ENCODE results near the gene DVL3. TPM values are rescaled to one million over a fixed set of nuclear protein-coding genes. Genes with fewer than 3 reads are reported as not detected.

DVL3 gene
- total and polyA plus RNA-seq, 10 of the 15 experiments (the other 5 are each of a cell fraction or from before 2014, with no cell fraction given) = 2.2 to 39.7 (median 14.5) TPM

DNA sequence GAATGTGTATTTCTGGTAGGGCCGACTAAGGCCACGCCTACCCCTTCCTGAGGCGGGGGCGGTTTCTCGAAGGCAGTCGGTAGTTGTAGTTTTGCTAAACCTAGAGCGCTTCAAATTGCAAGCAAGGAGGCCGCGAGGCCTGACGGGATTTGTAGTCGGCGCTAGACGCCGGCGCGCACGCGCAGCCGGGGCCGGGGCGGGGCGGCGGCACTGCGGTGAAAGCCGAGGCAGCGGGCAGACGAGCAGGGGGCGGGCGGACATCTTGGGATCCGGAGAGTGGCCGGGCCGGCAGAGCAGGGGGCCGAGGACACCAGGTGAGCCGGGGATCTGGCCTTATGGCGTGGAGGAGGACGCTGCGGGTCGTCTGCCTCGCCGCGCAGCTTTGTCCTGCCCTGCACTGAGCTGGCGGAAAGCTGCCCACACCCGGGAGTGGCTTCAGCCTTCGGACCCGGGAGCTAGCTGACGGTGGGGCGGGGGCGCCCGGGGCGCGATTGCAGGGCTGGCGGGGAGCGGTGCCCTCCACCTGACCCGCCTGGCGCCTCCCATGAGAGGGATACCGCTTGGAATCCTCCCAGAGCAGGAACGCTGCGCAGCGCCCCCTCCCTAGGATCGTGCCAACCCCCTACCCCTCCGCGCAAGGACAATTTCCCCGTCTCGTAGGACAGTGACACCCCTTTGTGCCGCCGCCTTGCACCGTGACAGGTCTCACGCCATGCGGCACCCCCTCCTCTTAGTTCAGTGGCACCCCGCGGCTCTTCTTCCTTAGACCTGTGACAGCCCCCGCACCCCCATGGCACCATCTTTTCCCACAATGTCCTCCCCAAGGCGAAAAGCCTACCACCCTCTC, 19.7 kb downstream of the DVL3 start, which contains the start of gene AP2M1 (continued):
- TF ChIP-seq RUNX3 (IDR thresholded peaks at IDR 0.05; ENCODE audit: low read length) = peak; percentile 52
- TF ChIP-seq PAX5 (IDR thresholded peaks at IDR 0.05; ENCODE audit: borderline replicate concordance, low read depth, low read length) = no peak
- TF ChIP-seq ETV6 (conservative IDR thresholded peaks at IDR 0.05 in 1 of 2, IDR thresholded peaks at IDR 0.05 in 1 of 2; ENCODE audit: borderline replicate concordance in 1 of 2, low read depth in 1 of 2) = no peak
- TF ChIP-seq GATAD2B (conservative IDR thresholded peaks at IDR 0.05; ENCODE audit: low read depth) = peak; percentile 88
- no peak for TF ChIP-seq MXI1 (IDR thresholded peaks at IDR 0.05; ENCODE audit: low read depth, low read length)
- TF ChIP-seq ATF7 (IDR thresholded peaks at IDR 0.05; ENCODE audit: low read depth) = 0 out of 2 replicates have a peak, but pooled peaks have one; percentile 29
- no peak for TF ChIP-seq NFYB (IDR thresholded peaks at IDR 0.05; ENCODE audit: insufficient read depth, low read depth, low read length)
- peak in 1 of 2 experiments; percentile 47; a peak in 3 of 4 replicates for TF ChIP-seq BHLHE40 (IDR thresholded peaks at IDR 0.05; ENCODE audit: borderline replicate concordance in 1 of 2, low read depth in 2 of 2, low read length in 1 of 2)
- TF ChIP-seq MTA3 (IDR thresholded peaks at IDR 0.05; ENCODE audit: borderline replicate concordance, low read length) = no peak
- peak; percentile 88 for TF ChIP-seq NRF1 (conservative IDR thresholded peaks at IDR 0.05; ENCODE audit: low read depth, low read length)
- TF ChIP-seq TAF1 (IDR thresholded peaks at IDR 0.05; ENCODE audit: borderline replicate concordance, low read depth, low read length) = peak; percentile 67; the same call in 1 of the 2 replicates
- TF ChIP-seq ZBTB40 (IDR thresholded peaks at IDR 0.05; ENCODE audit: borderline replicate concordance) = peak; percentile 76; the same call in 1 of the 2 replicates
- peak; percentile 88 for TF ChIP-seq LARP7 (IDR thresholded peaks at IDR 0.05)
- TF ChIP-seq SUPT20H (IDR thresholded peaks at IDR 0.05; ENCODE audit: borderline replicate concordance, control insufficient read depth, low read depth, low read length) = no peak
- peak; percentile 88 for TF ChIP-seq NKRF (conservative IDR thresholded peaks at IDR 0.05)
- 0 out of 4 replicates have a peak, but pooled peaks of 1 of the 2 experiments have one; percentile 14 for TF ChIP-seq IKZF2 (IDR thresholded peaks at IDR 0.05)
- TF ChIP-seq CTCF (IDR thresholded peaks at IDR 0.05 in 2 of 3, conservative IDR thresholded peaks at IDR 0.05 in 1 of 3; ENCODE audit: control insufficient read depth in 2 of 3, extremely low read depth in 1 of 3, insufficient read depth in 1 of 3, low read depth in 3 of 3, low read length in 3 of 3) = 0 out of 6 replicates have a peak, but pooled peaks of 1 of the 3 experiments have one; percentile 5
- peak; percentile 48 to 99 for TF ChIP-seq EGR1 (IDR thresholded peaks at IDR 0.05; ENCODE audit: borderline replicate concordance in 1 of 2, low read depth in 2 of 2, low read length in 2 of 2)
- peak; percentile 98 for TF ChIP-seq SIX5 (IDR thresholded peaks at IDR 0.05; ENCODE audit: low read depth, low read length, severe bottlenecking)
- TF ChIP-seq PML (IDR thresholded peaks at IDR 0.05; ENCODE audit: low read length) = 0 out of 2 replicates have a peak, but pooled peaks have one; percentile 58
